BJ (cell line): ENCODE results near the gene NALCN. TPM values are rescaled to one million over a fixed set of nuclear protein-coding genes. Genes with fewer than 3 reads are reported as not detected.

Experiments
- CTCF ChIA-PET: fragments of 350-600 bp; formaldehyde crosslinking; extraction: SDS; loops from one replicate; lab custom pipeline; 2021; ENCODE audit warnings: antibody characterized with exemption, inconsistent platforms; lab: Yijun Ruan, JAX
- POLR2A ChIA-PET: fragments of 300-600 bp; sonication (Branson Sonifier 250); formaldehyde crosslinking; extraction: SDS; loops from one replicate; lab custom pipeline; 2021; ENCODE audit warnings: antibody characterized with exemption; lab: Charles Lee
- DNase-seq: peaks from one replicate; pipeline ENCODE4 v3.0.0-alpha.2; 2011; ENCODE audit warnings: low read depth
- H3K27me3 ChIP-seq: 2 replicates; pipeline ENCODE4 v1.6.0; 2011; ENCODE audit warnings: low read length; ENCODE audit not compliant: control insufficient read depth, insufficient read depth
- H3K36me3 ChIP-seq: 2 replicates; pipeline ENCODE4 v1.5.1; 2011; ENCODE audit warnings: low read length; ENCODE audit not compliant: control insufficient read depth, insufficient read depth
- H3K4me3 ChIP-seq: 2 replicates; pipeline ENCODE4 v1.5.1; 2011; ENCODE audit warnings: low read depth, mild to moderate bottlenecking, control low read depth, low read length
- polyA plus RNA-seq: library from polyadenylated mRNA; depleted of rRNA; stranded (reverse); fragments of >200 nt; gene quantifications from 2 replicates; pipeline ENCODE4 v1.2.3, GENCODE V29; 2011
- TF ChIP-seq, protein P1 (sequence below): IDR thresholded peaks from 2 replicates; pipeline ENCODE4 v1.5.1; 2011; ENCODE audit warnings: low read depth, mild to moderate bottlenecking, control low read depth, inconsistent platforms, low read length, moderate library complexity; ENCODE audit not compliant: insufficient read depth

Gene NALCN
- polyA plus RNA-seq, 1 experiment, result 2.9 TPM

DNA sequence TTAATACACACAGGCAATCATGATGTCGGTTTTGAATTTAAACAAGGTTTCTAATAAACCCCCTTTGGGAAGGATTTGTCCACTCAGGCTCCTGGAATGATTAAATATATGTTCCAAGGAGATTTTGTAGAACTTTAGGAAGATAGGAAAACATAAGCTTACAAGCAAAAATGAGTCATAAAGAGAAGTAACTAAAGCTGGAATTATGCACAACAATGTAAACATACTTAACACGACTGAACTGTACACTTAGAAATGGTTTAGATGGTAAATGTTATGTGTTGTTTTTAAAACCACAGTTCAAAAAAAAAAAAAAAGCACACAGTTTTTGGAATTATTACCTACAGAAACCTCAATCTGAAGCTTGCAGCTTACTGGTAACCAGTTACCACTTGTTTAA, 304.4 kb downstream of the NALCN start:
- ChIA-PET POLR2A (no interaction called here), CTCF (interaction anchor here (0.7 kb wide), 1 partner anchor 539 kb away, joined by 3 read pairs; no protein-coding TSS in a partner anchor)
- Histone ChIP-seq H3K27me3 (no peaks in the 10 kb centered on the region), H3K4me3 (no peak overlapping the region), H3K36me3 (no peaks in the 10 kb centered on the region)
- TF ChIP-seq, protein P1, sequence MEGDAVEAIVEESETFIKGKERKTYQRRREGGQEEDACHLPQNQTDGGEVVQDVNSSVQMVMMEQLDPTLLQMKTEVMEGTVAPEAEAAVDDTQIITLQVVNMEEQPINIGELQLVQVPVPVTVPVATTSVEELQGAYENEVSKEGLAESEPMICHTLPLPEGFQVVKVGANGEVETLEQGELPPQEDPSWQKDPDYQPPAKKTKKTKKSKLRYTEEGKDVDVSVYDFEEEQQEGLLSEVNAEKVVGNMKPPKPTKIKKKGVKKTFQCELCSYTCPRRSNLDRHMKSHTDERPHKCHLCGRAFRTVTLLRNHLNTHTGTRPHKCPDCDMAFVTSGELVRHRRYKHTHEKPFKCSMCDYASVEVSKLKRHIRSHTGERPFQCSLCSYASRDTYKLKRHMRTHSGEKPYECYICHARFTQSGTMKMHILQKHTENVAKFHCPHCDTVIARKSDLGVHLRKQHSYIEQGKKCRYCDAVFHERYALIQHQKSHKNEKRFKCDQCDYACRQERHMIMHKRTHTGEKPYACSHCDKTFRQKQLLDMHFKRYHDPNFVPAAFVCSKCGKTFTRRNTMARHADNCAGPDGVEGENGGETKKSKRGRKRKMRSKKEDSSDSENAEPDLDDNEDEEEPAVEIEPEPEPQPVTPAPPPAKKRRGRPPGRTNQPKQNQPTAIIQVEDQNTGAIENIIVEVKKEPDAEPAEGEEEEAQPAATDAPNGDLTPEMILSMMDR, result no peak
- DNase-seq, result no peak

DNA sequence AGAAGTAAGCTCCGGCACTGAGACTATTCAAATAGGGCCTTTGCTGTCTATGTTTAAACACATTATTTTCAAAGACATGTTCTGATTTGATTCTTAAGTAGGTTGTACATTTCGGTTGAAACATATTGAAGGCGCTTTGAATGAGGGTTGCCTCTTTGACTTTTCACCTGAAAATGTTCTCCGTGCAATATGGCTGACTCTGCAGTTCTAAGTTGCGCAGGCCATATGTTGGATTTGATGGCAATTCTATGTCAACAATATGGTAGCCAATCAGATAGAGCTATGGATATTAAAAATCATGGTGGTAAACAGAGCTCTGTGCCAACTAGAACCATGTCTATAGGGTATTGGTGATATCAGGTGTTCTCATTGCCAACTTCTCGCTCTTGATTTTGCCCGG, 307.3 kb downstream of the NALCN start:
- ChIA-PET CTCF (no interaction called here), POLR2A (no interaction called here)
- no peaks in the 10 kb centered on the region for H3K36me3 ChIP-seq
- no peak overlapping the region for H3K4me3 ChIP-seq
- DNase-seq, result no peak
- H3K27me3 ChIP-seq, result no peaks in the 10 kb centered on the region
- TF ChIP-seq, protein P1, result no peak

- ChIA-PET POLR2A (no interaction called here), CTCF (interaction anchor here (3.8 kb wide), 1 partner anchor 525 kb away, joined by 15 read pairs; no protein-coding TSS in a partner anchor)
These were observed 317.4 kb downstream of the NALCN start for GRCh38 chr13:101098873-101099272.

DNA sequence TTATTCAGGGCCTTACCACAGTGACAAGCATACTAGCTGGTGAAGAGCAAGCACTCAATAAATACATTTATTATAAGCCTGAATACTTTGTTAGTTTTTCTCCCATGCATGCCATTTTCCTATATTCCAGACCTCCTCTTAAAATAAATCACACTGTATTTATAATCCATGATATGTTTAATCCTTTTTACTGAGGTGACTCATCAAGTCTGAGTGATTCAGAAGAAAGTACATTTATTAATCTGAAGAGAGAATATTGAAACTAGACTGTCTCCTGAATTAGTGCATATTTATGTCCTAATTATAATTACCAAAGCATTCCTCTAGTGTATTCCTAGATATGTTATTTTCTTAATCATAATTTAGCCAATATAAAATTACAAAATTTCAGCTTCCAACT, 323.3 kb downstream of the NALCN start:
- TF ChIP-seq, protein P1, result no peak
- DNase-seq, result no peak
- Histone ChIP-seq H3K4me3 (no peak overlapping the region), H3K27me3 (no peaks in the 10 kb centered on the region; the same call in 1 of the 2 replicates), H3K36me3 (no peaks in the 10 kb centered on the region)
- POLR2A ChIA-PET, result no interaction called here
- CTCF ChIA-PET, result no interaction called here

More at GRCh38 chr13:101098873-101099272, 317.4 kb downstream of the NALCN start:
- Histone ChIP-seq H3K27me3 (no peaks in the 10 kb centered on the region), H3K36me3 (no peaks in the 10 kb centered on the region), H3K4me3 (no peak overlapping the region)
- TF ChIP-seq, protein P1, result no peak
- DNase-seq, result no peak

DNA sequence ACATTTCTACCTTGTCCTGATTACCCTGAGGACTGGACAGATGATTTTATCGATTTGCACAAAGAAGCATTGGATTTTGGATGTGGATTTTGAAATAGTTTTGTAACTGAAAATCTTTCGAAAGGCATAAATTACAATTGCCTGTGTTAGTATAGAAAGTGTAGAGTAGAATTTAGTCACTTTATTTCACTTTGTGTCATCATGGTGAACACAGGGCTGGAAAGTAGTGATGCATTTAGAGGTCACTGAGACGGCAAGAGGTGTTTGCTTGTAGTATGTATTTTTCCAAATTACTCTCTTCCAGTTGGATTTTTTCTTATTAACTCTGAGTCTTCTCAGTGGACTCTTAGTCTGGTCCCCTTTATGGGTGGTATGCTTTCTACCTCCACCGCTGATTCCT, 326.0 kb downstream of the NALCN start:
- H3K36me3 ChIP-seq, result no peaks in the 10 kb centered on the region
- POLR2A ChIA-PET, result no interaction called here
- no peak for DNase-seq
- TF ChIP-seq, protein P1, result no peak
- H3K27me3 ChIP-seq, result no peaks in the 10 kb centered on the region; the same call in 1 of the 2 replicates
- CTCF ChIA-PET, result interaction anchor here (1.6 kb wide), 1 partner anchor 11 kb away, joined by 5 read pairs; no protein-coding TSS in a partner anchor
- no peak overlapping the region for H3K4me3 ChIP-seq
